ENCODE data around the gene RPS16.

RPS16 gene

GRCh38 chr19:39403331-39404312, 32.1 kb downstream of the RPS16 start:
- TF ChIP-seq ZFX (IDR thresholded peaks at IDR 0.05; ENCODE audit: borderline replicate concordance) (no peak), CTCF (IDR thresholded peaks at IDR 0.05) (no peak)
- H3K27ac ChIP-seq: peak overlapping the region; percentile 81

- TF ChIP-seq ZFX (IDR thresholded peaks at IDR 0.05; ENCODE audit: borderline replicate concordance) (no peak), CTCF (IDR thresholded peaks at IDR 0.05) (no peak)
- peak overlapping the region; percentile 81 for H3K27ac ChIP-seq
Measured at GRCh38 chr19:39402346-39403300, 33.1 kb downstream of the RPS16 start.

- TF ChIP-seq ZFX (IDR thresholded peaks at IDR 0.05; ENCODE audit: borderline replicate concordance): no peak
- TF ChIP-seq CTCF (IDR thresholded peaks at IDR 0.05): no peak
Measured at GRCh38 chr19:39401549-39402345, 34.0 kb downstream of the RPS16 start.

GRCh38 chr19:39401070-39401548, 34.6 kb downstream of the RPS16 start:
- TF ChIP-seq ZFX (IDR thresholded peaks at IDR 0.05; ENCODE audit: borderline replicate concordance): no peak
- H3K27ac ChIP-seq: peak overlapping the region; percentile 81; the same call in 1 of the 2 replicates

More at GRCh38 chr19:39401549-39402345, 34.0 kb downstream of the RPS16 start:
- peak overlapping the region; percentile 81 for H3K27ac ChIP-seq

- H3K27ac ChIP-seq: 0 out of 2 replicates have a peak overlapping the region, but pooled peaks have one; percentile 18
- TF ChIP-seq ZFX (IDR thresholded peaks at IDR 0.05; ENCODE audit: borderline replicate concordance) (no peak), CTCF (IDR thresholded peaks at IDR 0.05) (no peak)
Measured at GRCh38 chr19:39400061-39400460, 35.7 kb downstream of the RPS16 start.

GRCh38 chr19:39399668-39400050, 36.1 kb downstream of the RPS16 start:
- no peak for TF ChIP-seq ZFX (IDR thresholded peaks at IDR 0.05; ENCODE audit: borderline replicate concordance)
- no peak for TF ChIP-seq CTCF (IDR thresholded peaks at IDR 0.05)
- no peak overlapping the region for H3K27ac ChIP-seq
